ENCODE data around the gene MIEF1.
A peak's percentile ranks its signal among the peaks of the same experiment; 100 is the strongest.
"Not testable (repeated sequence)": the region's sequence is repeated elsewhere in the genome, so short reads cannot be mapped to it uniquely, and the experiment has no call there.

Gene MIEF1

GRCh38 chr22:39489094-39490068 is 12.7 kb upstream of the MIEF1 start:
- no peak for DNase-seq (ENCODE audit: low read depth, low spot score)

GRCh38 chr22:39490135-39490798 is 11.8 kb upstream of the MIEF1 start:
- DNase-seq (ENCODE audit: low read depth, low spot score), result peak; percentile 78

GRCh38 chr22:39490966-39491680 is 11.0 kb upstream of the MIEF1 start:
- no peak for DNase-seq (ENCODE audit: low read depth, low spot score)

- DNase-seq (ENCODE audit: low read depth, low spot score), result no peak
Observed at GRCh38 chr22:39491696-39492095, 10.4 kb upstream of the MIEF1 start.

- no peak for DNase-seq (ENCODE audit: low read depth, low spot score)
Observed at GRCh38 chr22:39492186-39492585, 9.9 kb upstream of the MIEF1 start.

GRCh38 chr22:39493759-39494158 is 8.3 kb upstream of the MIEF1 start:
- DNase-seq (ENCODE audit: low read depth, low spot score), result no peak

GRCh38 chr22:39494471-39495120 is 7.5 kb upstream of the MIEF1 start:
- no peak for DNase-seq (ENCODE audit: low read depth, low spot score)

- no peak for DNase-seq (ENCODE audit: low read depth, low spot score)
Observed at GRCh38 chr22:39496131-39496838, 5.8 kb upstream of the MIEF1 start.

GRCh38 chr22:39497429-39497828 is 4.7 kb upstream of the MIEF1 start:
- DNase-seq (ENCODE audit: low read depth, low spot score), result no peak

GRCh38 chr22:39498368-39498767 is 3.7 kb upstream of the MIEF1 start:
- DNase-seq (ENCODE audit: low read depth, low spot score), result no peak

GRCh38 chr22:39498802-39499201 is 3.3 kb upstream of the MIEF1 start:
- no peak for DNase-seq (ENCODE audit: low read depth, low spot score)

GRCh38 chr22:39500101-39500500 is 2.0 kb upstream of the MIEF1 start:
- DNase-seq (ENCODE audit: low read depth, low spot score), result no peak

GRCh38 chr22:39501644-39502108 is 414 bp upstream of the MIEF1 start:
- DNase-seq (ENCODE audit: low read depth, low spot score), result no peak

GRCh38 chr22:39502789-39503409 is 809 bp downstream of the MIEF1 start:
- no peak for DNase-seq (ENCODE audit: low read depth, low spot score)

- DNase-seq (ENCODE audit: low read depth, low spot score), result no peak
Observed at GRCh38 chr22:39503630-39504029, 1.5 kb downstream of the MIEF1 start.

- DNase-seq (ENCODE audit: low read depth, low spot score), result no peak
Observed at GRCh38 chr22:39504071-39504470, 2.0 kb downstream of the MIEF1 start.

- DNase-seq (ENCODE audit: low read depth, low spot score), result not testable (repeated sequence)
Observed at GRCh38 chr22:39507021-39507420, 4.9 kb downstream of the MIEF1 start.

GRCh38 chr22:39508393-39508792 is 6.3 kb downstream of the MIEF1 start:
- DNase-seq (ENCODE audit: low read depth, low spot score), result no peak

- DNase-seq (ENCODE audit: low read depth, low spot score), result no peak
Observed at GRCh38 chr22:39510529-39511149, 8.5 kb downstream of the MIEF1 start.

- DNase-seq (ENCODE audit: low read depth, low spot score), result no peak
Observed at GRCh38 chr22:39511226-39511625, 9.1 kb downstream of the MIEF1 start.
